ENCODE data around the gene VPS11. TPM values are rescaled to one million over a fixed set of nuclear protein-coding genes. Genes with fewer than 3 reads are reported as not detected.

Gene VPS11
- total and polyA plus RNA-seq, 10 of the 15 experiments (the other 5 are each of a cell fraction or from before 2014, with no cell fraction given), result 15.8 to 26.4 (median 24.5) TPM

GRCh38 chr11:119106564-119107537 lies 39.2 kb downstream of the VPS11 start, which contains the start of gene C2CD2L (continued):
- TF ChIP-seq ZNF687 (IDR thresholded peaks at IDR 0.05) (no peak), SREBF2 (IDR thresholded peaks at IDR 0.05; ENCODE audit: low read length) (no peak), IRF5 (IDR thresholded peaks at IDR 0.05; ENCODE audit: borderline replicate concordance) (no peak), MTA3 (IDR thresholded peaks at IDR 0.05; ENCODE audit: borderline replicate concordance, low read length) (no peak), ATF3 (IDR thresholded peaks at IDR 0.05; ENCODE audit: borderline replicate concordance, extremely low read depth, low read depth, low read length) (no peak), SMC3 (IDR thresholded peaks at IDR 0.05; ENCODE audit: borderline replicate concordance, low read length) (no peak), MLLT1 (IDR thresholded peaks at IDR 0.05) (no peak), RUNX3 (IDR thresholded peaks at IDR 0.05; ENCODE audit: low read length) (no peak), JUND (IDR thresholded peaks at IDR 0.05; ENCODE audit: low read depth, low read length) (no peak), STAT3 (IDR thresholded peaks at IDR 0.05; ENCODE audit: low read depth, low read length) (no peak), IRF4 (IDR thresholded peaks at IDR 0.05; ENCODE audit: low read depth, low read length) (no peak)

Data from GM12878 (cell line).